ENCODE measurements around the gene CDK12.
"Not testable (repeated sequence)": the region's sequence is repeated elsewhere in the genome, so short reads cannot be mapped to it uniquely, and the experiment has no call there.

Gene CDK12

DNA sequence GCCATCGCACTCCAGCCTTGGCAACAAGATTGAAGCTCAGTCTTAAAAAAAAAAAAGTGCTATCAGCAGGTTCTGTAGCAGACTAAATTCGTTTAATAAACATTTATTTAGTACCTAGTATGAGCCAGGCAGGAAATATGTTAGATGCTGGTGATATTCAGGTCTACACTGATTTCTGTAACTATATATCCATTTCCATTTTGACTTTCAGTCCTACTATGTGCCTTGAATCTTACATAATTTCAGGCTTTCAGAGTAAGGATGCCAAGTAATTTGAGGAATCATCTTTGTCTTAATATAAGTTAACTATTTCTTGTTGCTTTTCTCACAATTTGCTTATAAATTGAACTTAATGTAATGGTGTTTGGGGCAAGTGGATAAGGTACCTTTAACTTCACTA is 46.2 kb downstream of the CDK12 start:
- DNase-seq = no peak

DNA sequence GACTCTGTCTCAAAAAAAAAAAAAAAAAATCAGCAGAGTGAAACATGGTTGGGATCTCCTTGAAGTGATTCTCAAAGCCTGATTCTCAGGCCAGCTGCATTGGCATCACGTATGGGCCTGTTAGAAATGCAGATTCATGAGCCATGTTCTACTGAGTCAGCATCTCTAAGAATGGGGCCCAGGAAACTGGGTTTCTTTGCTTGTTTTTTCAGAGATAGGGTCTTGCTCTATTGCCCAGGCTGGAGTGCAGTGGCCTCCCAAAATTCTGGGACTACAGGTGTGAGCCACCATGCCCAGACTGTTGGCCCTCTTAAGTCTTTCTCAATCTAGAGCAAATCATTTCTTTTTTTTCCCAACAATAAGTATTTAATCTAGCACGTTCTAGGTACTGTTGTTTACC is 47.7 kb downstream of the CDK12 start:
- DNase-seq = no peak

DNA sequence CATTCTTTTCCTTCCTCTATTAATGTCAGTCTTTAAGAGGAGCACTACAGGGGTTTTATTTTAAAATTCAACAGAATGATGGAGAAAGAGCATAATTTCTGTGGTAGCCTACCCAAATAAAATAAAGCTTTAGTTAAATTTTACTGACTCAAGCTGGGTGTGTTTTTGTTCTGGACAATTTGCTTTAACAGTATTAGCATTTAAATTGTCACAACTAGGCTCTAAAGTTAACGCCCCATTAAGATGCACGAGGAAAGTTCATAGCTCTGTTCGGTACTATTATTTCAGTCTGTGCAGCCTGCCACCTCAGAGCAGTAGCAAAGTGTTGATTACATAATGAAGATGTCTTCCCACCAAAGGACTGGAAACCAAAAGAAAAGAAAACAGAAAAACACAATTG is 52.0 kb downstream of the CDK12 start:
- DNase-seq = no peak

GRCh38 chr17:39513915-39514314 is 52.6 kb downstream of the CDK12 start:
- DNase-seq = no peak

DNA sequence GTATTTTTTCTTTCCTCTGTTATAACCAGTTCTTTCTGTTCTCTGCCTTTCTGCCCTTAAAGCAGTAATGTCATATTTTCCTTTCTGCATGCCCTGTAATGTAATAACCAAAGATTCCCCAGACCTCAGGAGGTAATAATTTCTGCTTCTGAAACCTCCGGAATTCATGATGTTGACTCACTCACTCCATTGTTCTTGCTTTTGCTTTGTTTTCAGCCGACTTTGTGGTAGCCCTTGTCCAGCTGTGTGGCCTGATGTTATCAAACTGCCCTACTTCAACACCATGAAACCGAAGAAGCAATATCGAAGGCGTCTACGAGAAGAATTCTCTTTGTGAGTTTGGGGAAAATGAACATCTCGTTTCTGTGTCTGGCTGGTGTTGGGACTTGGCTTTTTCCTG is 55.9 kb downstream of the CDK12 start:
- no peak for DNase-seq

GRCh38 chr17:39525801-39526506 is 64.7 kb downstream of the CDK12 start:
- no peak for DNase-seq

- no peak for DNase-seq
Observed at GRCh38 chr17:39527220-39527813, 66.0 kb downstream of the CDK12 start.

DNA sequence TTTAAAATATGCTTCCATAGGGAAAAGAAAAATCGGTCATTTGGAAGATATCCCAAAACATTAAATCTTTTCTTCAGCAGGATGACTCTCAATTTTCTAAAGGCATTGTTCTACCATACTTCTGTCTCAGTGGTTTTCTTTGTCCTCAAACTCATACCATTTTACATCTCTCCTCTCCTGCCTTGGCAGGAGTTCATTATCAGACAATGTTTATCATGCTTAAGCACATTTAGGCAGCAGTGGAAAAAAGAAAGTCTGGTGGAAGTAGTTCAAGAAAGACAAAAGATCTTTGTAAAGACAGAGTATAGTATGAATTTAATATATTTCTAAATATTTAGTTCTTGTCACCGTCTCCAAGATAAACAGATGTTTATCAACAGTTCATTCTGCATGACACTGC is 68.2 kb downstream of the CDK12 start:
- DNase-seq = no peak

DNA sequence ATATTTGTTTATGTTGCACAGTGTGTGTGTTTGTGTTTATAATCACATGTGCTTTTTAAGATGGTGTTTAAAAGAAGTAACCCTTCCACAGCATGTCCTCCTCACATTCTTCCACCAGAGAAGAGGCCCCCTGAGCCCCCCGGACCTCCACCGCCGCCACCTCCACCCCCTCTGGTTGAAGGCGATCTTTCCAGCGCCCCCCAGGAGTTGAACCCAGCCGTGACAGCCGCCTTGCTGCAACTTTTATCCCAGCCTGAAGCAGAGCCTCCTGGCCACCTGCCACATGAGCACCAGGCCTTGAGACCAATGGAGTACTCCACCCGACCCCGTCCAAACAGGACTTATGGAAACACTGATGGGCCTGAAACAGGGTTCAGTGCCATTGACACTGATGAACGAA is 69.2 kb downstream of the CDK12 start:
- DNase-seq = no peak

- DNase-seq = no peak
Observed at GRCh38 chr17:39531252-39531651, 70.0 kb downstream of the CDK12 start.

DNA sequence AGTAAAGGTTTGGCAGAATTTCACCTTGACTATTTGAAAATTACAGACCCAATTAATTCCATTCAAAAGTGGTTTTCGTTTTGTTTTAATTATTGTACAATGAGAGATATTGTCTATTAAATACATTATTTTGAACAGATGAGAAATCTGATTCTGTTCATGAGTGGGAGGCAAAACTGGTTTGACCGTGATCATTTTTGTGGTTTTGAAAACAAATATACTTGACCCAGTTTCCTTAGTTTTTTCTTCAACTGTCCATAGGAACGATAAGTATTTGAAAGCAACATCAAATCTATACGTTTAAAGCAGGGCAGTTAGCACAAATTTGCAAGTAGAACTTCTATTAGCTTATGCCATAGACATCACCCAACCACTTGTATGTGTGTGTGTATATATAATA is 72.6 kb downstream of the CDK12 start:
- DNase-seq = no peak

DNA sequence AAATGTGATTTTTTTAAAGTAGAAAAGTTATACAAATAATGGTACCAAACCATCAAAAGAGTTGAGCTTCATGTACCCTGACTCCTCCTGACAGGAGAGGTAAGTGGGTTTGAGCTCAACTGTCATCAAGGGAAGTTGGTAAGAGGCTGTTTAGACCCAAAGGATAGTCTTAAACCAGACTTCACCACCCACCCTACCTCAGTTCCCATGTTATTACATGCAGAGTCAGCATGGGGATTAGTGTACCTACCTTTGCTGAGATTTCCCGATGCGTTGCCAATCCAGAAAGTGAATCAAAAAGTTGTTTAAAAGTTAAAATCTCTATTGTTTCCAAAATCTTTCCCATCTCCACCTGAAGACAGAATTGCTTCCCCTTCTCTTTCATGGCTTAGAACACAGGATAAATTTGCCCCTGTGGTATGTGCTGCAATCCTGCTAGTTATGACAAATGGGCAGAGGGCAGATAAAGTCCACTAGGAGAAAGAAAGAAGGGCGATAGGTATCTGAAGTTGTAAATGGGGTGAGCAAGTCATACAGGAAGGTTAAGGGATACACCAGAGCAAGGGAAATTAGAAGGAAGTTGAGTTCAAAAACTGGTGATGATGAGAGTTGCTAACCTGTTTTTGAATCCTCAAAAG is 73.6 kb downstream of the CDK12 start:
- no peak for DNase-seq

DNA sequence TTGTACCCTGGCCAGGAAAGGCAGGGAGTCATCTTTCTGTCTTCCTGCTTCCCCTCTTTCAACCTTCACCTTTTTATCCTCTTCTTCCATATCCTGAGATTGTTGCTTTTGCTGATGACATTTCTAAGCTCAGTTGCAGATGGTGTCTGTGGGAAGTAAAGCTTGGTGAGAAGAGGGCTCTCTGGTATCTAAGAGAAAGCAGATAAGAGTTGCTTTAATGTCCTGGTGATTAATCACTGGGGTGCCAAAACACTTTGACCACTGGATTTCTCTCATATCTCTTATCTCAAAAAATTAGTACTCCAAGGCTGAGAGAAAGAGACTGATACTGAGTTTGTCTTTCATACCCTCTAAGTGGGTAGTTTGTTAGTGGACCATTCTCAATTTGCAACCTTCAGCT is 75.2 kb downstream of the CDK12 start:
- DNase-seq = no peak

DNA sequence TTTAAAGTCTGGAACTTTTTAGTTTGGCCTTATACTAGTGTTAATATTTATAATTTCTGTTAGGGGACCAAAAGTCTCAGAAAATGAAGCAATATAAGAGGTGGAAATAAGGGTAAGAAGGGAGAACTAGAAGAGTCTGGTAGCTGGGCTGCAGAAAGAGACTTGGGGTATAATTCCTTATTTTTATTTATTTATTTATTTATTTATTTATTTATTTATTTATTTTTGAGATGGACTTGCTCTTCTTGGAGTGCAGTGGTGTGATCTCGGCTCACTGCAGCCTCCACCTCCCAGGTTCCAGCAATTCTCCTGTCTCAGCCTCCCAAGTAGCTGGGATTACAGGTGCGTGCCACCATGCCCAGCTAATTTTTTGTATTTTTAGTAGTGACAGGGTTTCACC is 76.1 kb downstream of the CDK12 start:
- not testable (repeated sequence) for DNase-seq

DNA sequence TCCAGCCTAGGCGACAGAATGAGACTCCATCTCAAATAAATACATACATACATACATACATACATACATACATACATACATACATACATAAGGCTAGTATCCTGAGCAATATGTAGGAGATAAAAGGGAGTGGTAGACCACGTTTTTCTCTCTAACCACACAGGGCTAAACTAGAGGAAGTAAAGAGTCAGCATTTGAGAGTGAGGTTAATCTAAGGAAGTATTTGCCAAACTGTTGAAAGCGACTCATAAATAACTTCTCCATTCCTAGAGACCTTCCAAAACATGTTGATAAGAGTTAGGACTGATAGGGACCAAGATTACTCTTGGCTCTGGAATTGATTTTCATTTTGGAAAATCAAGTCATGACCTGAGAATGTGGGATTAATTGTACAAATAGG is 77.6 kb downstream of the CDK12 start:
- no peak for DNase-seq

- no peak for DNase-seq
Observed at GRCh38 chr17:39540611-39541010, 79.3 kb downstream of the CDK12 start.

GRCh38 chr17:39541652-39542051 is 80.4 kb downstream of the CDK12 start:
- DNase-seq = no peak

DNA sequence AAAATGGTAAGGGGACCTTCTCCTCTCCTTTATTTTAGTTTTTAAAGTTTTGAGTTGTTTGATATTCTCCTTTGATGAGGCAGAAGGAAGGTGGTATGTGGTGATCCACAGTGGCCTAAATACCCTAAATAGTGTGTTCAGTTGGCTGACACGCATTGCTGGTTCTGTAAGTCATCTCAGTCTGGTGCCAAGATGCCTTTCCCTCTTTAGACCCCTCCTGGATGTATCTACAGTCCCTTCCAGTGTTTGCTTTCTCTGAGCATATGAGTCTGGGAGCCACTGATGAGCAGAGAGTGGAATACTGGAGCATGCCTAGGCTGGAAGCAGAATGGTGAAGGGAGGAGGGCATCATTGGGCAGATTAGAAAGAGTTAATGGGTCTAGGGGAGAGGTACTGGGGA is 81.9 kb downstream of the CDK12 start:
- DNase-seq = no peak

- no peak for DNase-seq
Observed at GRCh38 chr17:39543664-39544063, 82.4 kb downstream of the CDK12 start.

- not testable (repeated sequence) for DNase-seq
Observed at GRCh38 chr17:39544361-39544760, 83.1 kb downstream of the CDK12 start.

- no peak for DNase-seq
Observed at GRCh38 chr17:39547713-39548478, 86.6 kb downstream of the CDK12 start.

GRCh38 chr17:39548494-39549225 is 87.4 kb downstream of the CDK12 start:
- DNase-seq = no peak
